Stimulated activated naive CD8-positive, alpha-beta T cell treated with anti-CD3 and anti-CD28 coated beads, Interleukin-15, Interleukin-2, amounts not matched to agents 100 ng/mL and 50 ng/mL, for 24 hours (primary cell): ENCODE measurements around the gene UBR4.

Experiments used
- H3K27ac Mint-ChIP-seq: one replicate; pipeline ENCODE4 v1.8.0; 2021; ENCODE audit warnings: mild to moderate bottlenecking, mixed read lengths
- H3K27me3 Mint-ChIP-seq: one replicate; pipeline ENCODE4 v1.8.0; 2021; ENCODE audit warnings: mixed read lengths
- H3K36me3 Mint-ChIP-seq: one replicate; pipeline ENCODE4 v1.8.0; 2021; ENCODE audit warnings: low read depth, mixed read lengths
- H3K4me1 Mint-ChIP-seq: one replicate; pipeline ENCODE4 v1.8.0; 2021; ENCODE audit warnings: low read depth, mixed read lengths
- H3K4me3 Mint-ChIP-seq: one replicate; pipeline ENCODE4 v1.8.0; 2021; ENCODE audit warnings: mild to moderate bottlenecking, mixed read lengths
- H3K9me3 Mint-ChIP-seq: one replicate; pipeline ENCODE4 v1.8.0; 2021; ENCODE audit warnings: mixed read lengths

The UBR4 gene

DNA sequence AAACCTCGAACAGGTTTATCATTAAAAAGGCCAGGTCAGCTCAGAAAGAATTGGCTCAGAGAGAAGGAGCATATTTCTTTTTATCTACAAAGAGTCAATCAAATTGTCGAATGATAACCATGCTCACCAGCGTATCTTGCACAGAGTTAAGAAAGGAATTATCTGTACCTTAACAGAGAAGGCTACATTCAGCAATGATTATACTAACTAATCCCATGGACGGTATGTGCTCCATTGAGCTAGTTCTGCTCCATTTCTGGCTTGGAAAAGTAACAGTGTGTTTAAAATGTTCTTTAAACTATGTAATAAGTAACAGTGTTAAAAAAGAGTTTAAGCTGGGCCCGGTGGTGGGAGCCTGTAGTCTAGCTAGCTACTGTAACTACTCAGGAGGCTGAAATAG lies 4.2 kb downstream of the UBR4 start:
- Mint-ChIP-seq H3K4me1 (peaks cover 80% of the 10 kb centered on the region), H3K9me3 (no peaks in the 10 kb centered on the region), H3K27me3 (no peaks in the 10 kb centered on the region), H3K27ac (peak overlapping the region; percentile 73), H3K36me3 (peaks cover 53% of the 10 kb centered on the region), H3K4me3 (peak overlapping the region; percentile 37)

DNA sequence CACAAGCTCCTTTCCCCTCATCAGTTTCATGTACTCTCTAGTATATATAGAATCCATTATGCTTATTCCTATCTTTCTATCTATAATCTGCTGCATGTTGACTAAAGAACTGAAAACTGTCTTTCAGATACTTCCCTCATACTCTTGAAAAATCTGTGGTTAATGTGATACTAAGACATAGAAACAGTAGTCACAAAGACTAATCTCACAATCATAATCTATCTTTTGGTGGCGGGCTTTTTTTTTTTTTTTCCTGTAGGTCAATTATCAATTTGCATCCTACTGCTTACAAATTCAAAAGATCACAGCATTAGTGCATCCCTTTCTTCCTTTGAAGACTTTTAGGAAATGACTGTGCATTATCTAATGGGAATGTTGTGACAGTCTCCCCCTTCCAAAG lies 4.7 kb downstream of the UBR4 start:
- Mint-ChIP-seq H3K4me1 (peaks cover 79% of the 10 kb centered on the region), H3K36me3 (peaks cover 50% of the 10 kb centered on the region), H3K27me3 (no peaks in the 10 kb centered on the region), H3K9me3 (no peaks in the 10 kb centered on the region), H3K27ac (peak overlapping the region; percentile 73), H3K4me3 (peak overlapping the region; percentile 37)

DNA sequence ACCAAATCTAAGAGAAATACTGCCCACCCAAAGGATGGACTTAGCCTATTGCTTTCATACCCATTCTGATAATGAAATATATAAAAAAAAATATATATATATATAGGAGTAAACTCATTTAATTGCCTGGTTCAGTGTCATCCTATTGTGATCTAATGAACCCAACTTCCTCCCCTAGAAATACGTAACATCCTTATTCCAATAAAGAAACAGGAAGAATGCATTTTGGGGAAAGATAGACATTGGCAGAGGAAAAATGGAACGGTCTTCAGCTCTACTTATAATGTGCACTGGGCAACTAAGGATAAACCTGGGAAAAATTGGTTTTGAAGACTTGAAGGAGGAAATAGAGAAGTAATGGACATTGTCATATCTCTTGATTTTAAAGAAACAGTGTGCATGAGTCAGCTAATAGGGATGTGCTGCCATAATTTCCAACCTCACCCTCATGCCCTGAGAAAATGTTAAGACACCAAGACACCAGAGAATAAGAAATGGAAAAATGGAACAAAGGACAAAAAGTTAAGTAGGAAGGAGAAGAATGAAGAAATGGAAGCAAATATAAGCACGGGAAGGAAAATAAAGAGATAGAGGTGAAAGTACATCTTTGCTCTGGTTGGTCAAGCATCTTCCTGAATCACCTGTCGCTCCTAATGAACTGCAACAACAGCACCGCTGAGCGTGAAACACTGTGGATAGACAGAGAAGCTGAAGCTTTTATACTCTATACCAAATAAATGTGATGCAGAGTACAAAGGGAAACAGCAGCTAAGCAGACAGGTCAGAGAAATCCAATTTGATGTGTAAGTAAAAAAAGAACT lies 5.4 kb downstream of the UBR4 start:
- Mint-ChIP-seq H3K36me3 (peaks cover 51% of the 10 kb centered on the region), H3K27ac (peak overlapping the region; percentile 73), H3K27me3 (no peaks in the 10 kb centered on the region), H3K4me3 (peak overlapping the region; percentile 15), H3K4me1 (peaks cover 76% of the 10 kb centered on the region), H3K9me3 (no peaks in the 10 kb centered on the region)

DNA sequence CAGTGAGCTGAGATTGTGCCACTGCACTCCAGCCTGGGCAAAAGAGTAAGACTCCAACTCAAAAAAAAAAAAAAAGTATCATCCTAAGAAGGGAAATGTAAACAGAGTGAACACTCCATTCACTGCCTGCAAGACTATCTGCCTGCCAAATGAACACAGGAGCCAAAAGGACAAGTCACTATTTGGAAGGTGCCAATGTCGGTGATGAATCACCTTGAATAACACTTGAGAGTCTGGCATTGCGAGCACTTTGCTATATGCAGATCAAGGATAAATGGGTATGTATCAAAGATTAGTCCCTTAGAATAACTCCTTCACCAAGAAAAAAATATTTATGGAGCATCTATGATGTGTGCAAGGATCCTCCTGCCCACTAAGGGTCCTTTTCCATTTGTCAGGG lies 6.6 kb downstream of the UBR4 start:
- Mint-ChIP-seq H3K4me1 (peaks cover 65% of the 10 kb centered on the region), H3K27me3 (no peaks in the 10 kb centered on the region), H3K36me3 (peaks cover 55% of the 10 kb centered on the region), H3K9me3 (no peaks in the 10 kb centered on the region), H3K27ac (no peak overlapping the region), H3K4me3 (no peak overlapping the region)

- H3K4me1 Mint-ChIP-seq = peaks cover 55% of the 10 kb centered on the region
- H3K27ac Mint-ChIP-seq = peak overlapping the region; percentile 74
- H3K9me3 Mint-ChIP-seq = no peaks in the 10 kb centered on the region
These were observed 7.7 kb downstream of the UBR4 start for GRCh38 chr1:19202396-19202795.

DNA sequence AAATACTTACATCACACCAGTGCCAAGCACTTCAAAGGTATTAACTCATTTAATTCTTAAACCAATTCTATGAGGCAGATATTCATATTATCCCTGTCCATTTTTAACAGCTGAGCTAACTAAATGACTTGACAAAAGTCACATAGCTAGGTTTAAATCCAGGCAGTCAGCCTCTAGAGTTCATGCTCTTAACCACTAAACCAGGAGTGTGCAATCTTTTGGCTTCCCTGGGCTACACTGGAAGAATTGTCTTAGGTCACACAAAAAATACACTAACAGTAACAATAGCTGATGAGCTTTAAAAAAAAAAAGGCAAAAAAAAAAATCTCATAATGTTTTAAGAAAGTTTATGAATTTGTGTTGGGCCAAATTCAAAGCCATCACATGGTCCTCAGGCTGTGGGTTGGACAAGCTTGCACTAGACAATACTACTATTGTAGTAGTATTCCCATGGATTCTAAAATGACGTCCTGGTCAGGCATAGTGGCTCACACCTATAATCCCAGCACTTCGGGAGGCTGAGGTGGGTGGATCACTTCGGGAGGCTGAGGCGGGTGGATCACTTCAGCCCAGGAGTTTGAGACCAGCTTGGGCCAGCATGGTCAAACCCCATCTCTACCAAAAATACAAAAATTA lies 10.0 kb downstream of the UBR4 start:
- Mint-ChIP-seq H3K27ac (no peak overlapping the region), H3K36me3 (peaks cover 70% of the 10 kb centered on the region), H3K4me1 (peaks cover 33% of the 10 kb centered on the region), H3K4me3 (no peak overlapping the region), H3K27me3 (no peaks in the 10 kb centered on the region), H3K9me3 (no peaks in the 10 kb centered on the region)

More at GRCh38 chr1:19202396-19202795, 7.7 kb downstream of the UBR4 start:
- no peak overlapping the region for H3K4me3 Mint-ChIP-seq
- no peaks in the 10 kb centered on the region for H3K27me3 Mint-ChIP-seq
- H3K36me3 Mint-ChIP-seq = peaks cover 56% of the 10 kb centered on the region

DNA sequence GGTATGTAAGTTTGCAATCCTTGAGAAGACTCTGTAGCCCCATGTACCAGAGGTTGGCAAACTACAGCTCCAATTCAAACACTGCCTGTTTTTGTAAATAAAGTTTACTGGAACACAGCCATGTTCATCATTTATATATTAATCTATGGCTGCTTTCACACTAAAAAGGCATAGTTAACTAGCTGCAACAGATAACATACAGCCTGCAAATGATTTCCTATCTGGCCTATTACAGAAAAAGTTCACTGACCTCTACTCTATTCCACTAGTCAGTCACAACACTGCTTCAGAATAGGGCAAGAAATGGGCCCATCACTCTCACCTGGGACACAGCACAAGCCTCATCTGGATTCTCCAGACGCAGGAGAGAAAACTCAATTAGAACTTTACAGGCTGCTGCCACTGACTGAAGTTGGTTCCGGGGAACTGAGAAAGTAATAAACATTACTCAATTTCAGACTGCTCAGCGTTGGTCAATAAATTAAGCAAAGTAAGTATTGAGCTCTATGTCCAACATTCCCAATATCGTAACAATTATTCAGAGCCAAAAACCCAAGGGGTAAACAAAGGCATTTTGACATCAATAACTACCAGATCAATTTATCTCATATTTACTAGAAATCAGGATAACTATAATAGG lies 10.6 kb downstream of the UBR4 start:
- Mint-ChIP-seq H3K9me3 (no peaks in the 10 kb centered on the region), H3K27me3 (no peaks in the 10 kb centered on the region), H3K4me3 (no peak overlapping the region), H3K27ac (no peak overlapping the region), H3K36me3 (peaks cover 65% of the 10 kb centered on the region), H3K4me1 (peaks cover 26% of the 10 kb centered on the region)

DNA sequence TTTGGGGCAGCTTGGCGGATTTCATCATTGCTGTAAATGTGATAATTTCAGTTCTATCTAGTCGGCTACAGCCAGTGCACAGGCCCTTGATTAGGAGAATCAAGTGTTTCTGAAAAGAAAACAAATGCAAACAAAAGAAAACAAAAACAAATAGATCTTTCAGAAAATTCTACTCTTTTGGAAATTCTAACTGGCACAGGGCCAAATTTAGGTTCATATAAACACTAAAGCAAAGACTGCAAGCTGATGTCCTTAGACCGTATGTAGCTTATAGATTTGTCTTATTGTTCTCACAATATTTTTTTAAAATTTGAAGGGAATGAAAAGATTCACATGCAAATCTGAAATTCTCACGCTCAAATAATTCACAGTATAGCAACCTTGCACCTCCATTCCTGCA lies 11.2 kb downstream of the UBR4 start:
- no peaks in the 10 kb centered on the region for H3K27me3 Mint-ChIP-seq
- H3K27ac Mint-ChIP-seq = no peak overlapping the region
- H3K4me1 Mint-ChIP-seq = peaks cover 20% of the 10 kb centered on the region
- no peaks in the 10 kb centered on the region for H3K9me3 Mint-ChIP-seq
- H3K36me3 Mint-ChIP-seq = peaks cover 69% of the 10 kb centered on the region
- H3K4me3 Mint-ChIP-seq = no peak overlapping the region

- no peaks in the 10 kb centered on the region for H3K27me3 Mint-ChIP-seq
- H3K4me3 Mint-ChIP-seq = no peak overlapping the region
- no peak overlapping the region for H3K27ac Mint-ChIP-seq
- H3K4me1 Mint-ChIP-seq = peaks cover 10% of the 10 kb centered on the region
- peaks cover 78% of the 10 kb centered on the region for H3K36me3 Mint-ChIP-seq
- no peaks in the 10 kb centered on the region for H3K9me3 Mint-ChIP-seq
These were observed 12.2 kb downstream of the UBR4 start for GRCh38 chr1:19197845-19198244.

DNA sequence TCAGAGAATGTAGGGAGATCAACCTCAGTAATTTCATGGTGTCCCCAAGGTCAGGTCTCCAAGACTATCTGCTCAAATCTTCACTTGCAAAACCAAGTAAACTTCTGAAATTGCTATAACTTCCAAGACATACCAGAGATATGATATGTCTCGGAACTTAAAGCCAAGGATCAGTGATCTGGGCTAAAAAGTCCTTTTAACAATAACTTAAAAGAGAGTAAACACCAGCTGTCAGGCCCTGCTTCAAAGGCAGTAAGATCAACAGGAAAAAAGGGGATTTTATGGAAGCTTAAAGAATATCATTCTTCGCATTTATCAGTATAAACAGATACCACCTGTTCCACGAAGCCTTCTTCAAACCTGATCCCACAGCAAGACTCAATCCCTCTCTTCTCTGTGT lies 13.7 kb downstream of the UBR4 start:
- no peak overlapping the region for H3K4me3 Mint-ChIP-seq
- H3K4me1 Mint-ChIP-seq = no peaks in the 10 kb centered on the region
- H3K27ac Mint-ChIP-seq = no peak overlapping the region
- no peaks in the 10 kb centered on the region for H3K27me3 Mint-ChIP-seq
- H3K9me3 Mint-ChIP-seq = no peaks in the 10 kb centered on the region
- H3K36me3 Mint-ChIP-seq = peaks cover 80% of the 10 kb centered on the region

GRCh38 chr1:19193004-19193403 lies 17.1 kb downstream of the UBR4 start:
- Mint-ChIP-seq H3K4me1 (no peaks in the 10 kb centered on the region), H3K27ac (no peak overlapping the region), H3K36me3 (peaks cover 80% of the 10 kb centered on the region)

GRCh38 chr1:19191811-19192210 lies 18.3 kb downstream of the UBR4 start:
- Mint-ChIP-seq H3K4me3 (no peak overlapping the region), H3K4me1 (peaks cover 9% of the 10 kb centered on the region), H3K36me3 (peaks cover 79% of the 10 kb centered on the region), H3K27ac (no peak overlapping the region), H3K9me3 (no peaks in the 10 kb centered on the region), H3K27me3 (no peaks in the 10 kb centered on the region)

More at GRCh38 chr1:19193004-19193403, 17.1 kb downstream of the UBR4 start:
- Mint-ChIP-seq H3K27me3 (no peaks in the 10 kb centered on the region), H3K9me3 (no peaks in the 10 kb centered on the region), H3K4me3 (no peak overlapping the region)

DNA sequence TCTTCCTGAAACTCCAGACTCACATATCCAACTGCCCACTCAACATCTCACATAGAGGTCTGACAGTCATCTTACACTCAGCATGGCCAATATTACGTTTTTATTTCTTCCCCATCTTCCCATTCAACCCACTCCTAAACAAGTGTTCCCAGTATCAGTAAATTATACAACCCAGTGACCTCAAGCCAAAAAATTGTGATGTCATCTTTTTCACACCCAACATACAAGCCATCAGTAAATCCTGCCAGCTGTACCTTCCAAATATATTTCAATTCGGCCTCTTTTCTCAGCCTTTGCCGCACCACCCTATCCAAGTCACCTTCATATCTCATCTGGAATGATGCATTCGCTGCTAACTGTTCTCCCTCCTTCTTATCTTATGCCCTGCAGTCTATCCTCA lies 19.6 kb downstream of the UBR4 start:
- Mint-ChIP-seq H3K4me1 (peaks cover 22% of the 10 kb centered on the region), H3K27ac (peak overlapping the region; percentile 1), H3K27me3 (no peaks in the 10 kb centered on the region), H3K36me3 (peaks cover 78% of the 10 kb centered on the region), H3K9me3 (no peaks in the 10 kb centered on the region), H3K4me3 (no peak overlapping the region)

DNA sequence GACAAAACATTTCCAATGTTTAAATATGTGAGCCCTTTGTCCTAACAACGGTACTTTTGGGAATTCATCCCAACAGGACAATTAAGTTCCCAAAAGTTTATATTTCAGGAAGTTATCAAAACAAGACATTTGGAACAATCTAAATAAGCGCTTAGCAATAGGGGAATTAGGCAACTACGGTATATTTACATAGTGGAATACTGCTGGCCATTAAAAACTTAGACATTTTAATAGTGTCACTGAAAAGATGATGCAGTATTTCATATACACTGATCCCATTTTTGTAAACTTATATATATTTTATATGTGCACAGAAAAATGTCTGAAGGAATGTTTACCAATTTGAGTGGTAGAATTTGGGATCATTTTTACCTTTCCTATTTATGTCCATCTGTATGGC lies 20.8 kb downstream of the UBR4 start:
- Mint-ChIP-seq H3K4me3 (no peak overlapping the region), H3K9me3 (no peaks in the 10 kb centered on the region), H3K27ac (no peak overlapping the region), H3K4me1 (peaks cover 31% of the 10 kb centered on the region), H3K36me3 (peaks cover 87% of the 10 kb centered on the region), H3K27me3 (no peaks in the 10 kb centered on the region)

DNA sequence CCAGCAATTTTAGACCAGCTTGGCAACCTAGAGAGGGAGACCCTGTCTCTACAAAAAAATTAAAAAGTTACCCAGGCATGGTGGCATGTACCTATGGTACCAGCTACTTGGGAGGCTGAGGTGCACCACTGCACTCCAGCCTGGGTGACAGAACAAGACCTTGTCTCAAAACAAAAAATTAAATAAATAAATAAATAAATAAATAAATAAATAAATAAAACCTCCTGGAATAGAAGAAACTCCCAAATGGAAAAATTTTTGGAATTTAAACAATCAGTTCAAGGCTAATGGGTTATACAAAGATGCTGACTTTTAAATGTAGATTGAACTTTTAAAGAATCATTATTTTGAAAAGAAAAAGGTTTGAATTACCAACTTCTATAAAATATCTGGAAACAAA lies 22.2 kb downstream of the UBR4 start:
- Mint-ChIP-seq H3K9me3 (no peaks in the 10 kb centered on the region), H3K36me3 (peaks cover 86% of the 10 kb centered on the region), H3K27ac (peak overlapping the region; percentile 93), H3K4me3 (no peak overlapping the region), H3K4me1 (peaks cover 33% of the 10 kb centered on the region), H3K27me3 (no peaks in the 10 kb centered on the region)
